Measurements from ENCODE around the gene NIN.
"Not testable (repeated sequence)": the region's sequence is repeated elsewhere in the genome, so short reads cannot be mapped to it uniquely, and the experiment has no call there.

Gene NIN

DNA sequence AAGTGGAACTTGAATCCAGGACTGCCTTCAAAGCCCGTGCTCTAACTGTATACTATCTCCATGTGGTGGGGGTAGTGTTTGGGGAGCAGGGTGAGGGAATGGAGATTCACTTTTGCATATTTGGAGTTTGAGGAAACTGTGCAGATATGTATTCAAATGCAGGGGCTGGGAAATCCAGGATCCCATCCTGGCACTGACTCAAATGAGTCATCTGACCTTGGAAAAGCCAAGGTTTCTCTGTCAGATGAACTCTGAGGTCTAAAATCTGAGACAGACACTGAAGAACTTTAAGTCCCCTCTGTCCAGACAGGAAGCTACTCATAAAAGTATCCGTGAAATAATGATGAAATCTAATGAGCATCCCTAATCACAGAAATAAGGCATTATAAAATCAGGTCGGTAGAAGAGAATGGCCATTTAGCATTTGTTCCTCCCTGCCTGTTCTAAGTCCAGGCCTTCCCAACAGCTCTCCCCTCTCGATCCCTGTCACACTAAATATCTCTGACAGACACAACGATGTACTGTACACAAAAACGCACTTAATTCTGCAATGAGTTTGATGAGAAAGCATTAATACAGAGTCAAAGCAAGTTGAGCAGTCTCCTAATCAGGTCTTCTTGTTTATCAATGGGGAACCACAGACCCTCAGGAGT, 14.4 kb downstream of the NIN start:
- no peak for DNase-seq

GRCh38 chr14:50815526-50815925, 15.4 kb downstream of the NIN start:
- not testable (repeated sequence) for DNase-seq

- DNase-seq = not testable (repeated sequence)
Measured at GRCh38 chr14:50815058-50815457, 15.9 kb downstream of the NIN start.

GRCh38 chr14:50814161-50814560, 16.8 kb downstream of the NIN start:
- no peak for DNase-seq

- peak; percentile 45 for DNase-seq
Measured at GRCh38 chr14:50813544-50813863, 17.5 kb downstream of the NIN start.

DNA sequence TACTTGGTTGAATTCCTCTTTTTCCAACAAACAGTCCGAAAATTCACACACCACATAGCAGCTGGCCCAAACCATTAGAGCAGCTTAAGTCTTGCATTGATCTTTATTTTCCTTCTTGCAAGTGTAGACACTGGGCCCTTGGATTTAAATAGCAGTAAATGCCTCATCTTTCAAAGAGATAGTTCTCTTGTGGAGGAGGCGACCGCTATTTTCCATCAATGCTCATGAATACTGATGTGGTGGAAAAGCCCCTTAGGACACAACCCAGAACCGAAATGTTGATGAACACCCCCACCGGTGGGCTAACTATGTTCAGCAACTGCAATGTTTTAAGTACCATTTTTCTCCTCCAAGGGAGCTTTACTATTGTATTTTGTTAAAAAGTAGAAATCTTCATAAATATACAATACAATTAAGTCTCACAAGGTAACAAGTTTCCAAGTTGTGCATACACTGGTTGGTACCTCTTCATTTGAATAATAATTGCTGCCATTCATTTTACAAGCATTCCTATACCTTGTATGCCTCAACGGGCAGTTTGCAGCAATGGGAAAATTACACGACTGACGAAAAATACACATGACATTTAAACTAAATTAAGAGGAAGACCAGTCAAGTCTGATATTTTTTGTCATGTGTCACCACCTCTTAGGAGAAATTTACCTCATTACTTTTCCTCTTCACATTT, 18.0 kb downstream of the NIN start:
- DNase-seq = no peak

DNA sequence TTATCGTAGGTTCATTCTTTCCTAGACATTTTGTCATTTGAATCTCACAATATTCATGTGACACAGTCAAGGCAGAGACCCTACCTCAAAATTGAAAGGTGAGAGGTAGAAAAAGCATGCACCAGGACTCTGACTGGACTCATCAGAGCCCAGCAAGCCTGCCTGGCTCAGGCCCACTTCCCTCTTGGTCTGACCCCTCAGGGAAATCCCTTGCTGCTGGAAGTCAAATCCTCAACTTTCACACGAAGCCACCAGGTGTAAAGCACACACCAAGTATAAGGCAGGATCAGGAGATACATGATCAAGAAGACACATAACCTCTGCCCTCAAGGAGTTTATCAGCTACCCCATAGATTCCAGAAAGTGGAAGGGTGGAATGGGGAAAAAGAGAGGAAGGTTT, 18.8 kb downstream of the NIN start:
- no peak for DNase-seq

- DNase-seq = no peak
Measured at GRCh38 chr14:50808053-50808452, 22.9 kb downstream of the NIN start.

DNA sequence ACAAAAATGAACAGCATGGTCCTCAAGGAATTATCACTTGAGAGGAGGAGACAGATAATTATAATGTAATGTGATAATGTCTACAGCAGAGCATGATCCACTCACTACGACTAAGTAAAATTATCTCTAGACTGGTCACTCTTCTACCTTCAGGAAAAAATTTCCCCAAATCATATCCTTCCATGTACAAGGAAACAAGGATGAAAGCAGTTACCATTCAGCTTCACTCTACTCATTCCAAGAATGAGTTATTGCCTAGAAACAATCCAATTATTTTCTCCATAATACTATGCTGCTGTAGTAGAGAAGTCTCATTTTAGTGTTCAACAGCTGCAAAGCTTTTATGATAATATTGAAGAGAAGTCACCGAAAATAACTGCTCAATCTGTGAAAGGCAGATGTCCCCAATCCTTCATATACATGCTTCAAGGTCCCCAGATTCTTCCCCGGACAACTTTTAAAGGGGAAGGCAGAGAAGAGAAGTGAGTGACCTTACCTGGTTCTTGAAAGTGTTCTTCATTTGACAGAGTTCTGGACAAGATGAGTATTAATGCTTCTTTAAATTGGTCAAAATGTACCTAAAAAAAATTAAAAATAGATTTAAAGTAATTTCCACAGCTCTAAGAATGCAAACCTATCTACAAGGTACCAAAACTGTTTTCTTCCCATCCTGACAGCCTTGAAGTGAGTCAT, 24.6 kb downstream of the NIN start:
- no peak for DNase-seq

GRCh38 chr14:50805396-50805795, 25.6 kb downstream of the NIN start:
- DNase-seq = no peak

DNA sequence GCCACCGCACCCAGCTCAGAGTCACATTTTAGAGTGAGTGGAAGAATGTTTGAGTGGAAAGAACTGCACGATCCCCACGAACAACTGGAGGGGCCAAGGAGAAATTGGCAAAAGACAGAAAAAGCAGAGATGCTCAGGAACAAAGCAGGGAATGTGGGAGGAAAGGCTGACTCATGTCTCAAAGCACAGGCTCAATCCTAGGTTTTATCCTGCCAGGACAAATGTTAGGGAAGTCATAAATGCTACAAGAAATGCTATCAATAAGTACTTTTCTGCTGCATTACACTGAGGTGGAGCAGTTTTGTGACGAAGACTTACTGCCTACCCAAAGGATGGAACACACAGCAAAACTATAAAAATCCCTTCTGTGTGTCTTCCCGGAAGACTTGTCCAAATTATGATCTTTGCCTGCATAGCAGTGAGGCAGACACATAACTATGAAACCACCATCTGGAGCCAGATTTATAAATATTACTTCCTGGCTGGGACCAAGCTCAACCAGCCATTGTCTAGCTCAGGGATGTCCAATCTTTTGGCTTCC, 26.7 kb downstream of the NIN start:
- no peak for DNase-seq

DNA sequence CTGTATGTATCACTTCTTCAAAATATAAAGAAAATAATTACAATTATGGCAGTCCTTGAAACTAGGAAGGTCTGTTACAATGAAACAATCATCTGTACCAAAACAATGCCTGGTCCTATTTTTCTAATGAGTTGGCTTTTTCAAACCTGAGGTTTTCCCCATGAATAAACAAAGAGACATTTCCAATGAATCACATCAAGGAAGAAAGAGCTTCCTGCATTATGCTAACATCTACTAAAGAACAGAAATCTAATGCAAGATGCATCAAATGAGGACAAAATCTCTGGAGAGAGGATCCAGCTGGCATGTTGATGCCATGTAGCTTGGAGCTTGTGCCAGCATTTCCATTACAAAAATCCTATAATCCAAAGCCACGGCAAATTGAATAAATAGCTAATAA, 29.3 kb downstream of the NIN start:
- DNase-seq = no peak

DNA sequence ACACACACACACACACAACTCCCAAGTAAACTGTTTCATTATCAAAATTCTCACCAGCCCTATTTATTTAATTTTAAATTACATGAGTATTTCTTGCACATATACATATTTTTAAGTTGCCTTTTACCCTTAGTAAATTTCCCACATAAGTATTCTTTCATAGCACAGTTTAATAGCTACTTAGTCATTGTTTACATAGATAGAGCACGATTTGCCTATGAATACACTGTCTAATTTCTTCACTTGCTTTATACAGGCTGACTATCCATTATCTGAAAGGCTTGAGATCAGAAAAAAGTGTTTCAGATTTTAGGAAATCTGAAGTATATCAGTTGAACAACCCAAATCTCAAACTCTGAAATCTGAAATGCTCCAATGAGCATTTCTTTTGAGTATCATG, 30.9 kb downstream of the NIN start:
- no peak for DNase-seq

GRCh38 chr14:50798048-50798421, 32.9 kb downstream of the NIN start:
- no peak for DNase-seq

DNA sequence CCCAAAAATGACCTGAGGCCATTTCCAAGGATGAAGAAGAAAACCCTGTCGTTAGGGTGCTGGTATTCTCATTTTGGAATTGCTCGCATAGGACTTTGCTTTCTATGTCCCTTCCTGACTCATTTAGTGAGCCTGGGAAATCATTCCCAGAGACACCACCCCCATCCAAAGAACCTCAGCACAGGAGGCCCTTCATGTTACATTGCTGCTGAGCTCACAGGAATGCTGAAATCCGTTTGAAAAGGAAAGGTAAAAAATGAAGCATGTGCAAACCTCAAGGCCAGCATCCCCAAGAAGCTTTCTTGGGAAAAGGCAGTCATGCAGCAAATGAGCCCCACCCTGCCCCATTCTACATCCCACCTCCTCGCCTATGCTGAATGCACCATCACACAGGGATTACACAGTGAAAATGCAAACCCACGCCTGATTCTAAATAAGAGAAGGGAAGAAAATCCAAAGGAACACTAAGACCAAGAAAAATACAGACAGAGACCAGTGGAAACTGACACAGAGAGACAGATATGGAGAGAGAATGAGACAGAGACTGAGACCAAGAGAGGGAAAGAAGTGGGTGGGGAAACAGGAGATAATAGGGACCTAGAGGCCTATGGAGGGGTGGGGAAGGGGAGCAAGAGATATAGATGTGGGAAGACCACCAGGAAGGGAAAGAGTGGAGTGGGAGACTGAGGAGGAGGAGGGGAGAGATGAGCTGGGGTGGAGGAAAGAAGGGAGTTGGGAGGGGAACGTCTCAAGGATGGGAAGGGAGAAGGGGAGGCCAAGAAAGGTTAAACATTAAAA, 33.5 kb downstream of the NIN start:
- DNase-seq = no peak

- DNase-seq = no peak
Measured at GRCh38 chr14:50796390-50796789, 34.6 kb downstream of the NIN start.

GRCh38 chr14:50795909-50796308, 35.1 kb downstream of the NIN start:
- DNase-seq = no peak

- no peak for DNase-seq
Measured at GRCh38 chr14:50795142-50795541, 35.8 kb downstream of the NIN start.

GRCh38 chr14:50794068-50794645, 36.8 kb downstream of the NIN start:
- no peak for DNase-seq

DNA sequence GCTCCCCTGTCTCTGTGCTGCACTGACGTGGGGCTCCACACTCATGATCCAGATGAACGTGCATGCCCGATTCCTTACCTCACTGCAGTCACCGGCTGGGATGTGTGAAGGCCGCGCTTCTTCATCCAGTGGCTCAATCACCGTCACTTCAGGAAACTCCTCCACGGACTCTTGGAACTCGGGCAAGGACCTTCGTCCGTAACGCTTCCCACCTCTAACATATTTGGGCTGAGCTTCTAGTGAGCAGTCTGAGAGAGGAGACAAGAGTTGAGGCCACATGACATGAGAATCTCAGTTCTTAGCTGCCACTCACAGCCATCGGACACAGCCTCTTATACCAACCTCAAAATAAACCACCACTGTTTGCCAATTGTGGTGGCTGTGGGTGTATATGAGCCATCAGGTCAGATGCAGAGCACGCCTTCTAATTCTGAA, 38.3 kb downstream of the NIN start:
- no peak for DNase-seq

GRCh38 chr14:50792051-50792477, 38.9 kb downstream of the NIN start:
- peak; percentile 27 for DNase-seq

DNA sequence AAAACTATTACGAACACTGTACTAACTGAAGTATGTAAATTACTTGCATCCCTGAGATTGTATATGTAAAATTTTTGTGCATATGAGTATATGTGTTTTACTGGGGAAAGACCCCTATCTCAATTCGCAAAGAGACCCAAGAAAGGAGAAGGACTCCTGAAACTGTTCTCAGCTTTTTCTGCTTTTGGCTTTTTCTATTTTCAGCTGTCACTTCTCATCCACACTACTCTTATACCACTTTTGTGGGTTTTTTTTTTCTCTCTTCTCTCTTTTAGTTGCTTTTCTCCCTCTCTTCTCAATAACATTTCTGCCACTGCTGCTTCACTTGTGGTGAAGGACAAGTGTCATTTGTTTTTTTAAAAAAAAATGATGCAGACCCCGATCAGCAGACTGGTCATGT, 39.8 kb downstream of the NIN start:
- no peak for DNase-seq

DNA sequence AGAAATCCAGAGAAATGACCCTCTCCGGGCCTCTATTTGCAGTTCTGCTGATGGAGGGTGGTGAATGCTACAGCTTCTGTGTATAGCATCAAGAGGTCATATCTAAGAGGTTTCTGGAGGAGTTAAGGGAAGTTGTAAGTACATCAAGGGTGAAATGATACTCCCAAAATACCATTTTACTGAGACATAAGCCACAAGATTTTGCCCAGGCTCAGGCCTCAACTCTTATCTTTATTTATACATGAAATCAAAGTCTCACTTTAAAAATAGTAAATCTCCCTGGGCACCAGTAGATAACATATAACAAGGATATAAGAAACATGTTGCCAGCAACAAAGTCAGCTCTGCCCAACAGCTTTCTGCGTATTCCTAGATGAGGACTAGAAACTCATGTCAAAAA, 40.4 kb downstream of the NIN start:
- no peak for DNase-seq

Measured in activated CD4-positive, alpha-beta T cell treated with anti-CD3 and anti-CD28 coated beads, Interleukin-2, amount 50 U/mL, for 16 hours (primary cell).